Uterus (tissue), 4 donors: ENCODE results near the gene OSBPL1A. TPM values are rescaled to one million over a fixed set of nuclear protein-coding genes. Genes with fewer than 3 reads are reported as not detected.

ENCODE experiments used
- DNase-seq, 2 donors: peaks; one replicate each; pipeline ENCODE4 v3.0.0-alpha.2; 2019 to 2020
- H3K27ac ChIP-seq, 2 donors: fragments of 200-600 bp; sonication (generic); 1 replicate in 1 of 2; 2 replicates in 1 of 2; pipeline ENCODE4 v1.5.1; 2016 to 2018
- H3K27me3 ChIP-seq, 2 donors: fragments of 200-600 bp; sonication (generic); one replicate each; pipeline ENCODE4 v1.5.1; 2018 to 2019; ENCODE audit warnings: control low read depth in 1 of 2
- H3K36me3 ChIP-seq, 2 donors: fragments of 200-600 bp; sonication (generic); one replicate each; pipeline ENCODE4 v1.5.1; 2019; ENCODE audit warnings: control low read depth in 1 of 2
- H3K4me1 ChIP-seq, 2 donors: fragments of 200-600 bp; sonication (generic); one replicate each; pipeline ENCODE4 v1.5.1; 2018 to 2019; ENCODE audit warnings: control low read depth in 1 of 2
- H3K4me3 ChIP-seq, 2 donors: fragments of 200-600 bp; sonication (generic); 1 replicate in 1 of 2; 2 replicates in 1 of 2; pipeline ENCODE4 v1.5.1; 2018 to 2019; ENCODE audit warnings: mild to moderate bottlenecking in 1 of 2
- H3K9me3 ChIP-seq, 2 donors: fragments of 200-600 bp; sonication (generic); one replicate each; pipeline ENCODE4 v1.5.1; 2019; ENCODE audit warnings: control low read depth in 1 of 2
- CTCF ChIP-seq, 4 experiments: fragments of 200-600 bp in 2 of 4; fragments of 450-650 bp in 2 of 4; sonication (generic) in 2 of 4; IDR thresholded peaks; one replicate each; pipeline ENCODE4 v1.5.1; 2016 to 2019; ENCODE audit warnings: antibody characterized with exemption in 4 of 4, mild to moderate bottlenecking in 2 of 4, moderate library complexity in 1 of 4
- POLR2A ChIP-seq, 2 donors: fragments of 450-650 bp; IDR thresholded peaks; one replicate each; pipeline ENCODE4 v1.6.1; 2016; ENCODE audit warnings: antibody characterized with exemption in 2 of 2, mild to moderate bottlenecking in 1 of 2, moderate library complexity in 1 of 2
- intact Hi-C: fragments of 100-400 bp; cut with DNase I; formaldehyde crosslinking; loops from one replicate; pipeline ENCODE4 v1.15.1; 2023; ENCODE audit warnings: low total_unique reads
- total RNA-seq, 4 donors: library from RNA; depleted of rRNA in 3 of 4; stranded (reverse); fragments of >200 nt in 3 of 4; gene quantifications; one replicate each; pipeline versions ENCODE4 v1.1.0 to v1.2.4, GENCODE V29; 2014 to 2023
- donor health status: DM: yes; HTN: yes; CAD: no.

The OSBPL1A gene
- total RNA-seq, 4 donors from 2014 or later = 49.4 to 72.4 (median 62.5) TPM

DNA sequence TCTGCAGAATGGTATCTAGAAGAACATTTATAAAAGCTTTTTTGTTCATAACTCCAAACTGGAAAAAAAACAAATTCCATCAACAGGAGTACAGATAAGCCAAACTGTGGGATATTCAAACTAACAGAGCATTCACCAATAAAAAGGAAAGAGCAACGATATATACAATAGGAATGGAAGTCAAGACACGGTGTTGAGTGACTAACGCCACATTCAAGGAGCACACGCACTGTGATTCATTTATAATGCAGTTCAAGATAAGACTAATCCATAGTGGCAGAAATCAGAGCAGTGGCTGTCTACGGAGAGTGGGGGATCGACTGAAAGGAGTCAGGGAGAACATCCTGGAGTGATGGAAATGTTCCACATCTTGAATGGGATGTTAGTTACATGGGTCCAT lies 188.1 kb downstream of the OSBPL1A start:
- Histone ChIP-seq H3K36me3 (no peaks in the 10 kb centered on the region), H3K27me3 (no peaks in the 10 kb centered on the region), H3K9me3 (no peaks in the 10 kb centered on the region), H3K27ac (no peak overlapping the region), H3K4me1 (no peaks in the 10 kb centered on the region), H3K4me3 (no peak overlapping the region)
- TF ChIP-seq POLR2A (IDR thresholded peaks at IDR 0.05) (no peak), CTCF (IDR thresholded peaks at IDR 0.05) (no peak)
- no peak for DNase-seq
- intact Hi-C loops = no loop called here

- Histone ChIP-seq H3K4me1 (no peaks in the 10 kb centered on the region), H3K4me3 (no peak overlapping the region), H3K9me3 (no peaks in the 10 kb centered on the region), H3K27ac (no peak overlapping the region), H3K36me3 (no peaks in the 10 kb centered on the region), H3K27me3 (no peaks in the 10 kb centered on the region)
- intact Hi-C loops = no loop called here
- no peak for TF ChIP-seq POLR2A (IDR thresholded peaks at IDR 0.05)
- TF ChIP-seq CTCF (IDR thresholded peaks at IDR 0.05) = no peak
- no peak for DNase-seq
Measured at GRCh38 chr18:24208270-24209035, 189.2 kb downstream of the OSBPL1A start.

- DNase-seq = no peak
- Histone ChIP-seq H3K27me3 (no peaks in the 10 kb centered on the region), H3K27ac (no peak overlapping the region), H3K4me1 (no peaks in the 10 kb centered on the region), H3K4me3 (no peak overlapping the region), H3K9me3 (no peaks in the 10 kb centered on the region), H3K36me3 (no peaks in the 10 kb centered on the region)
- TF ChIP-seq POLR2A (IDR thresholded peaks at IDR 0.05) (no peak), CTCF (IDR thresholded peaks at IDR 0.05) (no peak)
- intact Hi-C loops = no loop called here
Measured at GRCh38 chr18:24204904-24205303, 192.7 kb downstream of the OSBPL1A start.

DNA sequence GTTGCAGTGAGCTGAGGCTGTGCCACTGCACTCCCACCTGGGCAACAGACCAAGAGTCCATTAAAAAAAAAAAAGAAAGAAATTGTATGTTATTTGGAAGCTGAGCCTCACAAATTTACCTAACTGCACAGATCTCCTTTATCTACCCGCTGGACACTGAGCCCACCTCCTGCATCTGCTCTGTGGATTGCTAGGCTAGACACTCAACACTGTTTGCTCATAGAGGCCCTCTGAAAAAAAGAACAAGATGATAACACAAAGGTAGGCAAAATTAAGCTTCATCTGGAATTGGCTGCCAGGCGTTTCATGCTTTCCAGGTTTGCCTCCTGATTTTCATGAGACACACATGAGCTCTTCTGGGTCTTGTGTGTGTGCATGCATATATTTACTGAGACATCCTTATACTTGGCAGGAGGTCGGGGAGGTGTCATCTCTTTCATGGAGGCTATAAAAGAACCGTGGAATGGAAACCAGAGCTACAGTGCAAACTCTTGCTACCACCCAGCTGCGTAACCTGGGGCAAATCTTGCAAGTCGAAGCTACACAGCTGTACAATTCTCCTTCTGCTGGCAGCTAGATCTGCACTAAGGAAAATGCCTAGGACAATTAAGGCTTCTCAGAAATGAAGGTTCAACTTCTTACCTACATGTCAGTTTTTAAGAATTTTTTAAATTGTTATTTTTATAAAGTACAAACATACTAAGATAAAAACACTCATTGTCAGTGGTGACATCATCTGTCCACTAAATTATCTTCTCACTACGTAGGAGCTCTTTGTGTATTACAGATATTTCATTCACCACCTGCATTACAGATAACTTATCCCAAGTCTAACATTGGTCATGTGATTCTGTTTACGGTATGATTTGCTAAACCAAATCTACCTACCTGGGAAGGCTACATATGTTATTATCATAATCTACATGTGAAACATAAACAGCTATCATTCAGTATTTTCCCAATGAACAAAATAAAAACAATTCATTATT lies 195.6 kb downstream of the OSBPL1A start:
- DNase-seq = no peak
- TF ChIP-seq POLR2A (IDR thresholded peaks at IDR 0.05) = no peak
- TF ChIP-seq CTCF (IDR thresholded peaks at IDR 0.05) = no peak
- Histone ChIP-seq H3K9me3 (no peaks in the 10 kb centered on the region), H3K27ac (no peak overlapping the region), H3K4me3 (no peak overlapping the region), H3K36me3 (no peaks in the 10 kb centered on the region), H3K4me1 (no peaks in the 10 kb centered on the region), H3K27me3 (no peaks in the 10 kb centered on the region)
- intact Hi-C loops = no loop called here
